Type B pancreatic cell (in vitro differentiated cells): ENCODE data around the gene BNC2. TPM values are rescaled to one million over a fixed set of nuclear protein-coding genes. Genes with fewer than 3 reads are reported as not detected.

Source experiments
- DNase-seq: peaks from one replicate; pipeline ENCODE4 v3.0.0; 2021; ENCODE audit warnings: mixed read lengths; ENCODE audit not compliant: unreplicated experiment; ENCODE audit errors: extremely low spot score
- H3K27ac Mint-ChIP-seq: 2 replicates; pipeline ENCODE4 v1.8.0; 2021; ENCODE audit warnings: mild to moderate bottlenecking, mixed read lengths
- H3K27me3 Mint-ChIP-seq: 2 replicates; pipeline ENCODE4 v1.8.0; 2021; ENCODE audit warnings: mixed read lengths
- H3K36me3 Mint-ChIP-seq: 2 replicates; pipeline ENCODE4 v1.8.0; 2021; ENCODE audit warnings: mixed read lengths
- H3K4me1 Mint-ChIP-seq: one replicate; pipeline ENCODE4 v1.8.0; 2021; ENCODE audit warnings: mixed read lengths; ENCODE audit not compliant: unreplicated experiment
- H3K4me3 Mint-ChIP-seq: 2 replicates; pipeline ENCODE4 v1.8.0; 2021; ENCODE audit warnings: mild to moderate bottlenecking, mixed read lengths
- H3K9me3 Mint-ChIP-seq: 2 replicates; pipeline ENCODE4 v1.8.0; 2021; ENCODE audit warnings: mixed read lengths
- total RNA-seq: library from RNA; stranded (reverse); gene quantifications from 2 replicates; pipeline ENCODE4 v1.2.1, GENCODE V29; 2021; ENCODE audit warnings: low replicate concordance
- TF ChIP-seq, protein P1 (sequence below): fragments of 200-600 bp; sonication (generic); conservative IDR thresholded peaks from 2 replicates; pipeline ENCODE4 v1.5.0; 2021; ENCODE audit warnings: antibody characterized with exemption, mild to moderate bottlenecking

Gene BNC2
- total RNA-seq, 1 donor from 2014 or later, result 80.9 TPM

DNA sequence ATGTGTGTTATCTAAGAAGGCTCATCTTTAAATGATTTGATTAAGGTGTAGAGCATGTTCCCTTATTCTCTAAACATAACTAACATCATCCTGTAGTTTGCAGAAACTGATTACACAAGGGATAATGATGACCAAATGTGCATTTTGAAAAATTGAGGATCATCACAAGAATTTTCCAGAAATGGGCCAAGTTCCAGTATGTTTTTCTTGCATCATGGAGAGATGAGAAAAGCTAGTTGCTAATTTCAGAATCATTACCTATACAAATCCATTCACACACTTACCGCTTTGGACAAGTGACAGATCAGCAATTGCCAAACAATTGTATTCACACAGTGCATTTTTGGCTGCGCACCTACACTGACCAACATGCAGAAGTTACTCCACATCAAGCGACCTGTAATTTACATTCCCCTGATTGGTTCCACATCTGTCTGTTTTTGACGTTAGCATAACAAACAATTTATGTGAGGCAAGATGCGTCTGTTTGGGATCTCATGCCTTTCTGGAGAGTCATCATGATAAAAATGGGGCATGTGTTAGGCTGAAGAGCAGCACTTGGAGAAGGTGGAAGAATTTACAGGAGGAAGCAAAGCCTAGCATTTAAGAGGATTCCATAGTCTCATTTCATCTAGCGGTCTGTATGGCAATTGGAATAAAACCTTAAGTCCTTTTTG lies 2.8 kb upstream of the BNC2 start:
- peaks cover 36% of the 10 kb centered on the region for H3K27me3 Mint-ChIP-seq
- no peaks in the 10 kb centered on the region for H3K36me3 Mint-ChIP-seq
- peaks cover 10% of the 10 kb centered on the region for H3K4me1 Mint-ChIP-seq
- TF ChIP-seq, protein P1, sequence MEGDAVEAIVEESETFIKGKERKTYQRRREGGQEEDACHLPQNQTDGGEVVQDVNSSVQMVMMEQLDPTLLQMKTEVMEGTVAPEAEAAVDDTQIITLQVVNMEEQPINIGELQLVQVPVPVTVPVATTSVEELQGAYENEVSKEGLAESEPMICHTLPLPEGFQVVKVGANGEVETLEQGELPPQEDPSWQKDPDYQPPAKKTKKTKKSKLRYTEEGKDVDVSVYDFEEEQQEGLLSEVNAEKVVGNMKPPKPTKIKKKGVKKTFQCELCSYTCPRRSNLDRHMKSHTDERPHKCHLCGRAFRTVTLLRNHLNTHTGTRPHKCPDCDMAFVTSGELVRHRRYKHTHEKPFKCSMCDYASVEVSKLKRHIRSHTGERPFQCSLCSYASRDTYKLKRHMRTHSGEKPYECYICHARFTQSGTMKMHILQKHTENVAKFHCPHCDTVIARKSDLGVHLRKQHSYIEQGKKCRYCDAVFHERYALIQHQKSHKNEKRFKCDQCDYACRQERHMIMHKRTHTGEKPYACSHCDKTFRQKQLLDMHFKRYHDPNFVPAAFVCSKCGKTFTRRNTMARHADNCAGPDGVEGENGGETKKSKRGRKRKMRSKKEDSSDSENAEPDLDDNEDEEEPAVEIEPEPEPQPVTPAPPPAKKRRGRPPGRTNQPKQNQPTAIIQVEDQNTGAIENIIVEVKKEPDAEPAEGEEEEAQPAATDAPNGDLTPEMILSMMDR, result no peak
- no peaks in the 10 kb centered on the region for H3K9me3 Mint-ChIP-seq
- no peak for DNase-seq
- no peak overlapping the region for H3K4me3 Mint-ChIP-seq
- no peak overlapping the region for H3K27ac Mint-ChIP-seq

DNA sequence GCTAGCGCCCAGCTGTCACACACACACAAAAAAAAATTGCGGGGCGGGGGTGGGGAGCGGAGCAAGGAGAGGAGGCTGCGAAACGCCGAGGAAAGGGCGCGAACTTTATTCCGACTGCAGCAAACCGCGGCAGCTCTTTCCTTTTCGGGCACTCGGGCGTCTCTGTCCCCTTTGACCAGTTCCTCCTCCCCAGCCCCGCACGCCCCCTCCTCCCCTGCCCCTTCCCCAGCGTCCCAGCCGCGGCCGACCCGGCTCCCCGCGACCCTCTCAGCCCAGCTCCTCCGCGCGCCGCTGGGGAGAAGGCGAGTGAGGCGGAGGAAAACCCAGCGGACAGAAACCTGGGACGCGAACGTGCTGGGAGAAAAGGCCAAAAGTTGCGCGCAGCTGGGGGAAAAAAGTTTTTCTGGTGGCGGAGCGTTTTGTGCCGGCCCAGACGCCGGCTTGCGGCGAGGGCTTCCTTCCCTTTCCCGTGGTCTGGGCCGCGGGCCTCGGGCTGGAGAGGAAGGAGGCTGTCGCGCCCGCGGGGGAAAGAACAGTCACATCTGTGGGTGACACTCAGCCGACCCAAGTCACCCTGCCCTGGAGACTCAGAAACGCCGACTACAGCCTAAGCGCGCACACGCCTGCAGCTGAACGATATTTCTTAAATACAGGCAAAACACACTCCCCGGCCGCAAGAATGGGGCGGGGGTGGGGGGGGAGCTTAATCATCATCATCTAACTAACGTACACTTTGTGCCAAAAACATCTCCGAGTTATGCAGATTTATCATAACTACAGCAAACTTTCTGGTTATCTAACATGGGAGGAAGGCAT lies 1.1 kb upstream of the BNC2 start:
- H3K9me3 Mint-ChIP-seq, result no peaks in the 10 kb centered on the region
- no peaks in the 10 kb centered on the region for H3K36me3 Mint-ChIP-seq
- TF ChIP-seq, protein P1, result no peak
- peak; percentile 72 for DNase-seq
- H3K27ac Mint-ChIP-seq, result peak overlapping the region; percentile 63
- H3K4me3 Mint-ChIP-seq, result peak overlapping the region; percentile 98
- peaks cover 43% of the 10 kb centered on the region for H3K27me3 Mint-ChIP-seq
- peaks cover 17% of the 10 kb centered on the region for H3K4me1 Mint-ChIP-seq

DNA sequence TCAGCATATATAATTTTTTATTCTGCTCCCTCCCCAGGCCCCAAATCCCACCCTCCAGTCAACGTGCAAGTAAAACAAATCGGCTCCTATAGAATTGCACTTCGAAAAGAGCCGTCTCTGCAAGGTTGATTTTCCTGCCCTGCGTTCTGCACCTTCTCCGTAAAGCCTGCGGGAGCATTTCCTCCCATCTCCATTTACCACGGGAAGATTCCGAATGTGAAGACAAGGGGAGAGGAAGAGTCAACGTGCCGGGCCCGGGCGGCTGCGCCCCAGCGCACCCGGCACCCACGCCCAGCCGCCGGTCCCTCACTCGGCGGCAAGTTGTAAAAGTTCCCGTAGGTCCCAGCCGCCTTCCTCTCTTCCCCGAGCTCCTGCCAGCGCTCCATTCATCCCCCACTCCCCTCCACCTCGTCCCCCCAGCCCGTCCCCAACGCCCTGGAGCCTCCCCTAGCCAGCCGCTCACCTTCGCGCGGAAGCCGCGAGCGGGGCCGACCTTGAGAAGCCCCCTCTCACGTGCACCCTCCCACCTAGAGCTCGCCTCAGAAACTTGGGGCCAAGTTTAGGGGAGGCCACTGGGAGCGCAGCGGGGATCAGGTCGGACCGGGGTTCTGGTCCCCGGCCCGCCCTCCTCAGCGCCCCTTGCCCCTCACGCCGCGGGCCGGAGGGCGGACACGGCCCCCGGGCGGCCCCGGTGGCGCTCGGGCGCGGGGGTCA lies 431 bp downstream of the BNC2 start:
- H3K36me3 Mint-ChIP-seq, result no peaks in the 10 kb centered on the region
- no peaks in the 10 kb centered on the region for H3K9me3 Mint-ChIP-seq
- peak overlapping the region; percentile 48 for H3K27ac Mint-ChIP-seq
- H3K4me3 Mint-ChIP-seq, result peak overlapping the region; percentile 98
- TF ChIP-seq, protein P1, result no peak
- peaks cover 46% of the 10 kb centered on the region for H3K27me3 Mint-ChIP-seq
- peak; percentile 71 for DNase-seq
- H3K4me1 Mint-ChIP-seq, result peaks cover 23% of the 10 kb centered on the region

DNA sequence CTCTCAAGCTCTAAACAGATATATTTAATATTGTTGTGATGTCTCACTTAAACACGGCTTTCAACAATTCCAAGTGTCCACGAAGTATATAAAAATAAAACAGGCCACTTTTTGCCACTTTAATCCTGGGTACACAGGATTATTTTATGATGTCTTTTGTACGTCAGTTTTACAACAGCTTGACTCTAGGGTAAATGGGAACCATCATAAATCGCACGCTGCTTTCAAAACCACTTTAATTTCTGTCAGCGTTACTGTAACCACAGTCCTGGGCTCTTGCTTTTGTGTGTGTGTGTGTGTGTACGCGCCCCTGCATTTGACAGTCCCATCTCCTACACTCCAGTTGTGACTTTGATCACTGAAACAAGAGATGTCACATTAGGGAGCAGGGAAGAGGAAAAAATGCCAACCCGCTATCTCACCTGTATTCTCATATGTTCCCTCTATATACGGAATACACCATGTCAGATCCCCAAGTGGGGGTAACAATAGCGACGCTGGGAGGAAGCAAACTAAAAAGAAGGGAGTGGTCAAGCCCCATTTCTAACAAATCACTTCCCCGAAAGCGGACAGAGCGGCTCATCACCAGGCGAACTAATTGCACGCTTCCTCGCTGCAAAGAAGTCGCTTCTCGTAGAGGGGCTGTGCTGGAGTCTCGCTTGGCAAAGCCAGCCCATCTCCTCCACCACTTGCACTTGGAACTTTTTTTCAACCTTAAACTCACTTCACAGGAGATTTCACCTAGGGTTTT lies 1.2 kb downstream of the BNC2 start:
- Mint-ChIP-seq H3K27ac (peak overlapping the region; percentile 48), H3K4me1 (peaks cover 30% of the 10 kb centered on the region)

DNA sequence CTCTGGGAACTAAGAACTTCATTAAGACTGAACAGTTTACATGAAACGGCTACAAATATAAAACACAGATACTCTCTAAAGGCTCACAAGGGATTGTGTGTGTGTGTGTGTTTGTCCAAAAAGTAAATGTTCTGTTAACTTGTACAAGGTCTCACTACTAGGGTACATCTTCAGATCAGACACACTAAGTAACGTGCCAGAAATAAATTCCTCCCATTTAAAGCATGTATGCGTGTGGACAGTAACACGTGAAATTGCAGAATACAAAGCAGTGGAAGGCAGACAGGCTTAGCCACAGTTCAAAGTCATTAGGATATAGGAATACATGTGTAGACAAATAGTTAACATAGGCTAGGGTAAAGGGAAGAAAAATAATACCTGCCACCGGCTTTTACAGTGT lies 1.8 kb downstream of the BNC2 start:
- DNase-seq, result no peak
- Mint-ChIP-seq H3K27ac (peak overlapping the region; percentile 14), H3K9me3 (no peaks in the 10 kb centered on the region), H3K4me3 (peak overlapping the region; percentile 98), H3K36me3 (no peaks in the 10 kb centered on the region), H3K4me1 (peaks cover 32% of the 10 kb centered on the region), H3K27me3 (peaks cover 43% of the 10 kb centered on the region)
- TF ChIP-seq, protein P1, result no peak

More for the DNA sequence above, 1.2 kb downstream of the BNC2 start:
- H3K27me3 Mint-ChIP-seq, result peaks cover 46% of the 10 kb centered on the region
- TF ChIP-seq, protein P1, result no peak
- DNase-seq, result no peak
- H3K36me3 Mint-ChIP-seq, result no peaks in the 10 kb centered on the region
- peak overlapping the region; percentile 98 for H3K4me3 Mint-ChIP-seq
- H3K9me3 Mint-ChIP-seq, result no peaks in the 10 kb centered on the region
